H9 (cell line): ENCODE results near the gene MPZL1. TPM values are rescaled to one million over a fixed set of nuclear protein-coding genes. Genes with fewer than 3 reads are reported as not detected.

Source experiments
- DNase-seq: peaks from one replicate; pipeline ENCODE4 v3.0.0-alpha.2; 2017
- H2AFZ ChIP-seq: one replicate; pipeline ENCODE4 v1.6.1; 2013; ENCODE audit warnings: mild to moderate bottlenecking, low read length, control low read depth, moderate library complexity
- H2AK5ac ChIP-seq: 2 replicates; pipeline ENCODE4 v1.6.1; 2013; ENCODE audit warnings: low read length, control low read depth, mixed read lengths; ENCODE audit not compliant: insufficient read length
- H2BK120ac ChIP-seq: one replicate; pipeline ENCODE4 v1.6.1; 2013; ENCODE audit warnings: low read depth, mild to moderate bottlenecking, low read length, control low read depth, inconsistent platforms; ENCODE audit not compliant: poor library complexity, severe bottlenecking
- H2BK12ac ChIP-seq: 2 replicates; pipeline ENCODE4 v1.6.1; 2013; ENCODE audit warnings: low read length, control low read depth, mixed read lengths, low read depth; ENCODE audit not compliant: insufficient read length
- H2BK15ac ChIP-seq: 2 replicates; pipeline ENCODE4 v1.6.1; 2013; ENCODE audit warnings: low read depth, low read length, control low read depth
- H2BK20ac ChIP-seq: one replicate; pipeline ENCODE4 v1.6.1; 2013; ENCODE audit warnings: low read depth, mild to moderate bottlenecking, low read length, control low read depth, inconsistent platforms; ENCODE audit not compliant: poor library complexity, severe bottlenecking
- H2BK5ac ChIP-seq: 2 replicates; pipeline ENCODE4 v1.6.1; 2013; ENCODE audit warnings: low read length, control low read depth, mixed read lengths; ENCODE audit not compliant: insufficient read length
- H3K14ac ChIP-seq: 2 replicates; pipeline ENCODE4 v1.6.1; 2013; ENCODE audit warnings: low read length, control low read depth; ENCODE audit not compliant: insufficient read depth
- H3K18ac ChIP-seq: 2 replicates; pipeline ENCODE4 v1.6.1; 2013; ENCODE audit warnings: low read depth, mild to moderate bottlenecking, mixed read lengths, low read length, control low read depth; ENCODE audit not compliant: insufficient read length
- H3K23ac ChIP-seq: 2 replicates; pipeline ENCODE4 v1.6.1; 2013; ENCODE audit warnings: low read length, control low read depth, mixed read lengths, low read depth; ENCODE audit not compliant: insufficient read length
- H3K23me2 ChIP-seq: 2 replicates; pipeline ENCODE4 v1.6.1; 2013; ENCODE audit warnings: low read depth, mild to moderate bottlenecking, mixed read lengths, low read length, control low read depth; ENCODE audit not compliant: insufficient read length, poor library complexity, severe bottlenecking
- H3K27ac ChIP-seq: 2 replicates; pipeline ENCODE4 v1.5.1; 2013; ENCODE audit warnings: low read length, control low read depth, mixed read lengths, low read depth; ENCODE audit not compliant: insufficient read length
- H3K27me3 ChIP-seq: 2 replicates; pipeline ENCODE4 v1.6.1; 2013; ENCODE audit warnings: low read length, control low read depth, inconsistent platforms; ENCODE audit not compliant: insufficient read depth
- H3K4ac ChIP-seq: 2 replicates; pipeline ENCODE4 v1.6.1; 2013; ENCODE audit warnings: low read depth, mild to moderate bottlenecking, control low read depth, inconsistent platforms, low read length, moderate library complexity
- H3K4me1 ChIP-seq: 2 replicates; pipeline ENCODE4 v1.6.1; 2013; ENCODE audit warnings: low read length, control low read depth, inconsistent platforms; ENCODE audit not compliant: insufficient read depth
- H3K4me2 ChIP-seq: 2 replicates; pipeline ENCODE4 v1.6.1; 2013; ENCODE audit warnings: low read length, control low read depth, mixed read lengths; ENCODE audit not compliant: insufficient read length, insufficient read depth
- H3K56ac ChIP-seq: 2 replicates; pipeline ENCODE4 v1.6.1; 2013; ENCODE audit warnings: low read depth, mild to moderate bottlenecking, mixed read lengths, low read length, control low read depth; ENCODE audit not compliant: insufficient read length
- H3K79me1 ChIP-seq: 2 replicates; pipeline ENCODE4 v1.6.1; 2013; ENCODE audit warnings: low read depth, mild to moderate bottlenecking, moderate library complexity, low read length, control low read depth, inconsistent platforms; ENCODE audit not compliant: insufficient read depth, poor library complexity, severe bottlenecking
- H3K79me2 ChIP-seq: 2 replicates; pipeline ENCODE4 v1.6.1; 2013; ENCODE audit warnings: low read length, control low read depth, inconsistent platforms; ENCODE audit not compliant: insufficient read depth
- H3K9ac ChIP-seq: 2 replicates; pipeline ENCODE4 v1.6.1; 2013; ENCODE audit warnings: low read length, control low read depth, mixed read lengths; ENCODE audit not compliant: insufficient read length; ENCODE audit errors: extremely low read depth
- H3K9me3 ChIP-seq: one replicate; pipeline ENCODE4 v1.6.1; 2013; ENCODE audit warnings: low read depth, low read length, inconsistent platforms; ENCODE audit not compliant: control insufficient read depth
- H3T11ph ChIP-seq: one replicate; pipeline ENCODE4 v1.6.1; 2013; ENCODE audit warnings: mild to moderate bottlenecking, low read length, control low read depth, inconsistent platforms
- H4K20me1 ChIP-seq: one replicate; pipeline ENCODE4 v1.6.1; 2013; ENCODE audit not compliant: control insufficient read depth, insufficient read length, insufficient read depth
- H4K5ac ChIP-seq: 2 replicates; pipeline ENCODE4 v1.6.1; 2013; ENCODE audit warnings: low read depth, mild to moderate bottlenecking, mixed read lengths, low read length, control low read depth; ENCODE audit not compliant: insufficient read length
- H4K8ac ChIP-seq: replicated peaks from 2 replicates; pipeline ENCODE4 v1.6.1; 2013; ENCODE audit warnings: low read length, control low read depth, mixed read lengths, low read depth; ENCODE audit not compliant: insufficient read length
- H4K91ac ChIP-seq: 2 replicates; pipeline ENCODE4 v1.6.1; 2013; ENCODE audit warnings: low read depth, mild to moderate bottlenecking, moderate library complexity, mixed read lengths, low read length, control low read depth; ENCODE audit not compliant: insufficient read length
- H3K27ac Mint-ChIP-seq, 3 experiments: 2 replicates in 2 of 3; 3 replicates in 1 of 3; pipeline ENCODE4 v1.8.0; 2020 to 2021; ENCODE audit warnings: mixed read lengths in 3 of 3, mild to moderate bottlenecking in 1 of 3, moderate library complexity in 1 of 3
- H3K27me3 Mint-ChIP-seq: 2 replicates; pipeline ENCODE4 v1.8.0; 2021; ENCODE audit warnings: low read depth, mild to moderate bottlenecking, moderate library complexity, mixed read lengths
- H3K36me3 Mint-ChIP-seq, 3 experiments: 2 replicates in 2 of 3; 3 replicates in 1 of 3; pipeline ENCODE4 v1.8.0; 2020 to 2021; ENCODE audit warnings: low read depth in 3 of 3, mixed read lengths in 3 of 3; ENCODE audit not compliant: insufficient read depth in 1 of 3
- H3K4me1 Mint-ChIP-seq, 2 experiments: 2 replicates each; pipeline ENCODE4 v1.8.0; 2020; ENCODE audit warnings: mixed read lengths in 2 of 2
- H3K4me3 Mint-ChIP-seq, 2 experiments: 2 replicates in 1 of 2; 3 replicates in 1 of 2; pipeline ENCODE4 v1.8.0; 2020 to 2021; ENCODE audit warnings: mild to moderate bottlenecking in 2 of 2, mixed read lengths in 2 of 2, moderate library complexity in 1 of 2
- H3K9me3 Mint-ChIP-seq, 2 experiments: 2 replicates in 1 of 2; 3 replicates in 1 of 2; pipeline ENCODE4 v1.8.0; 2020; ENCODE audit warnings: mild to moderate bottlenecking in 2 of 2, mixed read lengths in 2 of 2, moderate library complexity in 1 of 2
- CTCF ChIP-seq: fragments of 200-600 bp; sonication (generic); conservative IDR thresholded peaks from 3 replicates; pipeline ENCODE4 v1.8.0; 2021; ENCODE audit warnings: antibody characterized with exemption, mild to moderate bottlenecking
- WGBS: extraction: QIAGEN DNeasy Blood & Tissue Kit; methylation state at CpG from one replicate; pipeline ENCODE4 v1.1.7; 2013; ENCODE audit warnings: missing lambda C conversion rate, low lambda C conversion rate, mixed read lengths; ENCODE audit not compliant: insufficient read length; ENCODE audit errors: extremely low coverage; 5-methylcytosine and 5-hydroxymethylcytosine counted together
- total RNA-seq: library from RNA; stranded (reverse); gene quantifications from 2 replicates; pipeline ENCODE4 v1.2.1, GENCODE V29; 2021

The MPZL1 gene
- total RNA-seq, 1 experiment from 2014 or later, result 60.7 TPM

- Mint-ChIP-seq H3K27ac (no peak overlapping the region), H3K27me3 (peaks cover 4% of the 10 kb centered on the region), H3K9me3 (no peaks in the 10 kb centered on the region), H3K4me1 (peaks cover 21 to 24% of the 10 kb centered on the region in 2 experiments), H3K36me3 (no peaks in the 10 kb centered on the region), H3K4me3 (no peak overlapping the region)
- Histone ChIP-seq H3K56ac (no peak overlapping the region), H3K79me1 (no peaks in the 10 kb centered on the region), H4K5ac (no peak overlapping the region), H2BK5ac (no peak overlapping the region), H3K79me2 (no peaks in the 10 kb centered on the region), H3T11ph (no peak overlapping the region), H3K23ac (no peak overlapping the region), H3K14ac (no peak overlapping the region), H3K4me2 (no peak overlapping the region), H3K9ac (no peak overlapping the region), H2BK120ac (no peak overlapping the region), H2AK5ac (no peak overlapping the region), H2BK15ac (no peak overlapping the region), H3K9me3 (no peaks in the 10 kb centered on the region), H4K8ac (no peak overlapping the region), H2AFZ (no peak overlapping the region), H2BK12ac (no peak overlapping the region), H2BK20ac (no peak overlapping the region), H3K4ac (no peak overlapping the region), H3K23me2 (no peaks in the 10 kb centered on the region), H3K18ac (no peak overlapping the region), H3K27me3 (no peaks in the 10 kb centered on the region), H4K91ac (no peak overlapping the region), H3K4me1 (no peaks in the 10 kb centered on the region), H4K20me1 (no peaks in the 10 kb centered on the region), H3K27ac (no peak overlapping the region)
- no peak for DNase-seq
- WGBS, result no CpG with 5 or more reads among the region's 2 CpGs
- TF ChIP-seq CTCF, result no peak
These were observed 47.6 kb upstream of the MPZL1 start for GRCh38 chr1:167674156-167674555.
